Tibial nerve (tissue), 4 donors: ENCODE results near the gene PRKAG3. TPM values are rescaled to one million over a fixed set of nuclear protein-coding genes. Genes with fewer than 3 reads are reported as not detected.

ENCODE experiments used
- DNase-seq, 2 donors: peaks; one replicate each; pipeline ENCODE4 v3.0.0-alpha.2; 2019; ENCODE audit warnings: low spot score in 2 of 2
- H3K27ac ChIP-seq, 4 donors: fragments of 200-600 bp; sonication (generic) in 3 of 4; one replicate each; pipeline ENCODE4 v1.5.1; 2017 to 2019; ENCODE audit warnings: mild to moderate bottlenecking in 1 of 4
- H3K27me3 ChIP-seq, 2 donors: fragments of 200-600 bp; sonication (generic) in 1 of 2; one replicate each; pipeline versions ENCODE4 v1.5.1 to v1.6.0; 2017 to 2019
- H3K36me3 ChIP-seq, 3 donors: fragments of 200-600 bp; sonication (generic); one replicate each; pipeline ENCODE4 v1.5.1; 2018 to 2019
- H3K4me1 ChIP-seq, 4 donors: fragments of 200-600 bp; sonication (generic) in 3 of 4; one replicate each; pipeline ENCODE4 v1.5.1; 2017 to 2019
- H3K4me3 ChIP-seq, 4 donors: fragments of 200-600 bp; sonication (generic) in 3 of 4; one replicate each; pipeline ENCODE4 v1.5.1; 2017 to 2019; ENCODE audit warnings: mild to moderate bottlenecking in 1 of 4, moderate library complexity in 1 of 4
- H3K9me3 ChIP-seq, 4 donors: fragments of 200-600 bp; sonication (generic) in 3 of 4; one replicate each; pipeline ENCODE4 v1.5.1; 2017 to 2019
- CTCF ChIP-seq, 5 experiments: fragments of 200-600 bp in 3 of 5; fragments of 450-650 bp in 2 of 5; sonication (generic) in 3 of 5; IDR thresholded peaks; one replicate each; pipeline ENCODE4 v1.5.1; 2016 to 2019; ENCODE audit warnings: antibody characterized with exemption in 5 of 5, mild to moderate bottlenecking in 3 of 5, moderate library complexity in 2 of 5
- EP300 ChIP-seq, 2 donors: sonication (generic); formaldehyde crosslinking; IDR thresholded peaks; one replicate each; pipeline ENCODE4 v1.6.1; 2017; ENCODE audit warnings: antibody characterized with exemption in 2 of 2, mild to moderate bottlenecking in 1 of 2
- POLR2A ChIP-seq, 2 donors: fragments of 450-650 bp; IDR thresholded peaks; one replicate each; pipeline ENCODE4 v1.6.1; 2017; ENCODE audit warnings: antibody characterized with exemption in 2 of 2, mild to moderate bottlenecking in 2 of 2, moderate library complexity in 2 of 2
- WGBS, 2 donors: methylation state at CpG; one replicate each; pipeline ENCODE4 v1.1.5; 2018; 5-methylcytosine and 5-hydroxymethylcytosine counted together
- total RNA-seq, 4 donors: library from RNA; depleted of rRNA; stranded (reverse); fragments of >200 nt; gene quantifications; one replicate each; pipeline ENCODE4 v1.1.0, GENCODE V29; 2016

The PRKAG3 gene
- total RNA-seq = not detected

GRCh38 chr2:218831378-218831990 lies at the start of gene PRKAG3:
PRKAG3 (minus strand) TSS chr2:218831803.
- Histone ChIP-seq H3K27me3 (no peaks in the 10 kb centered on the region), H3K36me3 (no peaks in the 10 kb centered on the region), H3K9me3 (no peaks in the 10 kb centered on the region), H3K27ac (peak within 1 kb of the TSS in 1 of 4 donors; percentile 40), H3K4me1 (peaks cover 0 to 26% (median 6%) of the 10 kb centered on the region in 4 donors), H3K4me3 (no peak within 1 kb of the TSS)
- no peak for DNase-seq
- WGBS, 2 donors = 55 to 56% methylated on average over 18 of the region's 18 CpGs
- TF ChIP-seq EP300 (IDR thresholded peaks at IDR 0.05) (no peak), CTCF (IDR thresholded peaks at IDR 0.05) (no peak), POLR2A (IDR thresholded peaks at IDR 0.05) (no peak)

- Histone ChIP-seq H3K27me3 (peaks cover 0 to 77% of the 10 kb centered on the region in 2 donors), H3K4me3 (peak overlapping the region in 2 of 4 donors; percentile 47 to 52), H3K27ac (peak overlapping the region in 2 of 4 donors; percentile 45 to 77), H3K36me3 (no peaks in the 10 kb centered on the region), H3K4me1 (peaks cover 0 to 70% (median 32%) of the 10 kb centered on the region in 4 donors), H3K9me3 (no peaks in the 10 kb centered on the region)
- 20 to 81% methylated on average over 3 to 13 of the region's 24 CpGs for whole genome bisulfite sequencing, 2 donors
- TF ChIP-seq POLR2A (IDR thresholded peaks at IDR 0.05) = no peak
- TF ChIP-seq EP300 (IDR thresholded peaks at IDR 0.05) = no peak
- TF ChIP-seq CTCF (IDR thresholded peaks at IDR 0.05) = no peak
- DNase-seq = no peak
Observed at GRCh38 chr2:218880859-218881594, 49.4 kb upstream of the PRKAG3 start.

- Histone ChIP-seq H3K27ac (peak within 1 kb of the TSS in 2 of 4 donors; percentile 45 to 77), H3K36me3 (no peaks in the 10 kb centered on the region), H3K9me3 (no peaks in the 10 kb centered on the region), H3K4me1 (peaks cover 0 to 70% (median 32%) of the 10 kb centered on the region in 4 donors), H3K4me3 (peak within 1 kb of the TSS; percentile 8 to 52 (median 30)), H3K27me3 (peaks cover 0 to 77% of the 10 kb centered on the region in 2 donors)
- no peak for TF ChIP-seq POLR2A (IDR thresholded peaks at IDR 0.05)
- TF ChIP-seq EP300 (IDR thresholded peaks at IDR 0.05) = no peak
- no peak for TF ChIP-seq CTCF (IDR thresholded peaks at IDR 0.05)
- WGBS, 2 donors = 3 to 4% methylated on average over 22 to 26 of the region's 58 CpGs
- DNase-seq = no peak
Observed at GRCh38 chr2:218880102-218880858, 48.7 kb upstream of the PRKAG3 start, which contains the start of gene WNT10A. WNT10A (plus strand) TSS chr2:218880852; CDS start chr2:218880996, 144 bp downstream.

- TF ChIP-seq EP300 (IDR thresholded peaks at IDR 0.05) (no peak), POLR2A (IDR thresholded peaks at IDR 0.05) (no peak), CTCF (IDR thresholded peaks at IDR 0.05) (no peak)
- no peak for DNase-seq
- Histone ChIP-seq H3K9me3 (no peaks in the 10 kb centered on the region), H3K36me3 (peaks cover 0 to under 1% (median 0%) of the 10 kb centered on the region in 3 donors), H3K4me1 (peaks cover 0 to 70% (median 32%) of the 10 kb centered on the region in 4 donors), H3K4me3 (peak overlapping the region in 1 of 4 donors; percentile 52), H3K27me3 (peaks cover 0 to 76% of the 10 kb centered on the region in 2 donors), H3K27ac (peak overlapping the region in 1 of 4 donors; percentile 77)
- WGBS, 2 donors = 25 to 32% methylated on average over 11 of the region's 11 CpGs
Observed at GRCh38 chr2:218879776-218880101, 48.1 kb upstream of the PRKAG3 start.
